Left lung (tissue), 10 donors: Measurements from ENCODE around the gene GAPVD1. TPM values are rescaled to one million over a fixed set of nuclear protein-coding genes. Genes with fewer than 3 reads are reported as not detected.

Experiments
- ATAC-seq: fragments of 200-7000 bp; cut with Tn5 transposase; one replicate; pipeline ENCODE4 v1.9.1; 2020; ENCODE audit warnings: moderate library complexity
- DNase-seq, 4 donors: peaks; one replicate each; pipeline ENCODE4 v3.0.0-alpha.2; 2013 to 2020
- H3K27ac ChIP-seq, 2 donors: fragments of 200-600 bp; sonication (generic) in 1 of 2; one replicate each; pipeline versions ENCODE4 v1.5.0 to v1.8.0; 2020 to 2021
- H3K27me3 ChIP-seq, 2 donors: fragments of 200-600 bp; sonication (generic) in 1 of 2; one replicate each; pipeline versions ENCODE4 v1.5.0 to v1.8.0; 2020 to 2021
- H3K36me3 ChIP-seq, 2 donors: fragments of 200-600 bp; sonication (generic) in 1 of 2; one replicate each; pipeline versions ENCODE4 v1.5.0 to v1.8.0; 2020 to 2021
- H3K4me1 ChIP-seq, 2 donors: fragments of 200-600 bp; one replicate each; pipeline ENCODE4 v1.8.0; 2021
- H3K4me3 ChIP-seq, 2 donors: fragments of 200-600 bp; sonication (generic) in 1 of 2; one replicate each; pipeline versions ENCODE4 v1.5.0 to v1.8.0; 2020 to 2021; ENCODE audit warnings: mild to moderate bottlenecking in 1 of 2
- H3K9me3 ChIP-seq, 2 donors: fragments of 200-600 bp; sonication (generic) in 1 of 2; one replicate each; pipeline versions ENCODE4 v1.5.0 to v1.8.0; 2020 to 2021
- intact Hi-C, 2 donors: fragments of 100-400 bp; cut with DNase I; formaldehyde crosslinking; loops; one replicate each; pipeline versions ENCODE4 v1.11.2 to v1.14.2; 2022
- polyA plus RNA-seq, 6 donors: library from polyadenylated mRNA; unstranded; fragments of 120-200 nt; gene quantifications; one replicate each; pipeline ENCODE4 v1.2.1, GENCODE V29; 2013; ENCODE audit not compliant: insufficient read length in 6 of 6
- total RNA-seq, 2 donors: library from RNA; stranded (reverse); fragmentation: NEBNext Ultra II Directional; extraction: Animal tissue kit (Norgen Biotek cat#: 25700); gene quantifications; one replicate each; pipeline ENCODE4 v1.2.1, GENCODE V29; 2021
- TF ChIP-seq, protein P1 (sequence below), 2 donors: fragments of 200-600 bp; sonication (generic) in 1 of 2; IDR thresholded peaks; one replicate each; pipeline versions ENCODE4 v1.5.0 to v1.8.0; 2021; ENCODE audit warnings: antibody characterized with exemption in 2 of 2
- donor health status: DM: no; HTN: yes; CAD: no.
- donor health status: DM: no; HTN: no; CAD: no.

GAPVD1 gene
- total and polyA plus RNA-seq, 8 donors: 39.1 to 63.5 (median 44.2) TPM

DNA sequence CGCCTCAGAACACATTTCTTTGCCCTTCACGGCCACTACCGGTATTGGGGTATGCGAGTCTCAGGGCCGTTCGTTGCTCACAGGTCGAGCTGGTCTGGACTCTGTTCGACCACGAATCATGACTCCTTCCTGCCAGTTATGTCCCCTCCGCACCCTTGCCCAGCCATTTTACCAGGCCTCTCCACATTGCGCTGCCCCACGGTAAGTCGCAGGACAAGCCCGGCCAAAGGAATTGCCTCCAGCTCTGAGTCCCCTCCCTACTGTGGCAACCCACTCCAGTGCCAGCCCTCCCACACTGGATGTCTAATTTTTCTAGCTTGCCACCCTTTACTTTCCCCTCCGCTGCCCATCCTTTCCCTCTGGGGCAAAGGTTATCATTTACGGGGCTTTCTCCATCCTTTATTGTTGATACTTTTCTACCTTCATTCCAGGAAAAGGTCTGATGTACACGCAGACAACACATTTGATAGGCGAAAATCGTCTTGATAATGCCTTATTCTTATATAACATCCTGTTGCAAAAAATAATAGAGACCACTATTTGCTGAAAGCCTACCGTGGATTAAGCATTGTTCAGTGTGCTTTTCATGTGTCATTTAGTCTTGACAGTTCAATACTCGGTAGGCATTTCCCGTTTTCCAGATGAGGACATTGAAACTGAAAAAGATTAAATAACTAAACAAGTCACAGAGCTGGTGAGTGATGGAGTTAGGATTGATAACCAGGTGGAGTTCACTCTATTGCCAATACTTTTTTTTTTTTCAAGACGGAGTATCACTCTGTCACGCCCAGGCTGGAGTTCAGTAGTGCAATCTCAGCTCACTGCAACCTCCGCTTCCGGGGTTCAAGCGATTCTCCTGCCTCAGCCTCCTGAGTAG, 19.5 kb upstream of the GAPVD1 start:
- Histone ChIP-seq H3K27ac (peak overlapping the region; percentile 89 to 95), H3K27me3 (no peaks in the 10 kb centered on the region), H3K36me3 (peaks cover 6 to 31% of the 10 kb centered on the region in 2 donors), H3K4me1 (peaks cover 29 to 49% of the 10 kb centered on the region in 2 donors), H3K4me3 (peak overlapping the region; percentile 48 to 80), H3K9me3 (no peaks in the 10 kb centered on the region)
- DNase-seq (peak in 2 of 4 donors; percentile 43 to 76), ATAC-seq (peak; percentile 6)
- intact Hi-C loops: no loop called here
- TF ChIP-seq, protein P1, sequence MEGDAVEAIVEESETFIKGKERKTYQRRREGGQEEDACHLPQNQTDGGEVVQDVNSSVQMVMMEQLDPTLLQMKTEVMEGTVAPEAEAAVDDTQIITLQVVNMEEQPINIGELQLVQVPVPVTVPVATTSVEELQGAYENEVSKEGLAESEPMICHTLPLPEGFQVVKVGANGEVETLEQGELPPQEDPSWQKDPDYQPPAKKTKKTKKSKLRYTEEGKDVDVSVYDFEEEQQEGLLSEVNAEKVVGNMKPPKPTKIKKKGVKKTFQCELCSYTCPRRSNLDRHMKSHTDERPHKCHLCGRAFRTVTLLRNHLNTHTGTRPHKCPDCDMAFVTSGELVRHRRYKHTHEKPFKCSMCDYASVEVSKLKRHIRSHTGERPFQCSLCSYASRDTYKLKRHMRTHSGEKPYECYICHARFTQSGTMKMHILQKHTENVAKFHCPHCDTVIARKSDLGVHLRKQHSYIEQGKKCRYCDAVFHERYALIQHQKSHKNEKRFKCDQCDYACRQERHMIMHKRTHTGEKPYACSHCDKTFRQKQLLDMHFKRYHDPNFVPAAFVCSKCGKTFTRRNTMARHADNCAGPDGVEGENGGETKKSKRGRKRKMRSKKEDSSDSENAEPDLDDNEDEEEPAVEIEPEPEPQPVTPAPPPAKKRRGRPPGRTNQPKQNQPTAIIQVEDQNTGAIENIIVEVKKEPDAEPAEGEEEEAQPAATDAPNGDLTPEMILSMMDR (IDR thresholded peaks at IDR 0.05): no peak

DNA sequence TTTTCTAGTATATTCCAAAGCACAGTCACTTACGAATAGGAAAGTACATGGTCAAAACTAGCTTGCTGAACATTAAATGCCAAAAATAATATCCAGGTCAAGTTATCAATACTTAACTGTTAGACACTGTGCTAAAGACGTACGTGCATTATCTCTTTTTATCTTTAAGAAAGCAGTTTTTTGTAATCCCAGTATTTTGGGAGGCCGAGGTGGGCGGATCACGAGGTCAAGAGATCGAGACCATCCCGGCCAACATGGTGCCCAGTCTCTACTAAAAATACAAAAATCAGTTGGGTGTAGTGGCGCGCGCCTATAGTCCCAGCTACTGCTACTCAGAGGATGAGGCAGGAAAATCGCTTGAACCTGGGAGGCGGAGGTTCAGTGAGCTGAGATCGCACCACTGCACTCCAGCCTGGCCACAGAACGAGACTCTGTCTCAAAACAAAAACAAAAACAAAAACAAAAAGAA, 17.8 kb upstream of the GAPVD1 start:
- ATAC-seq: no peak
- intact Hi-C loops: no loop called here

DNA sequence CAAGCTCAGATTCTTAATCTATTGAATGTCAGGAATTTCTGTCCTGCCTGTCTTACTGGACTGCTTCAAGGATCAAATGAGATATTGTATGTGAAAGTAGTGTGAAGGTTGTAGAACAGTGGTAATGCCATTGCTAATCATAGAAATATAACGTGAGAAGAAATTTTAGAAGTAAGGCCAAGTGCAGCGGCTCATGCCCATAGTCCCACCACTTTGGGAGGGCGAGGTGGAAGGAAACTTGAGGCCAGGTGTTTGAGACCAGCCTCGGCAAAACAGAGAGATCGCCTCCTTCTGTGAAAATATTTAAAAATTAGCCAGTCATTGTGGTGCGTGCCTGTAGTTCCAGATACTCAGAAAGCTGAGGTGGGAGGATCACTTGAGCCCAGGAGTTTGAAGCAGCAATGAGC, 15.4 kb upstream of the GAPVD1 start:
- H3K4me3 ChIP-seq: no peak overlapping the region
- DNase-seq: no peak
- H3K36me3 ChIP-seq: no peaks in the 10 kb centered on the region
- no peaks in the 10 kb centered on the region for H3K27me3 ChIP-seq
- intact Hi-C loops: no loop called here
- TF ChIP-seq, protein P1 (IDR thresholded peaks at IDR 0.05): no peak
- H3K4me1 ChIP-seq: peaks cover 7 to 23% of the 10 kb centered on the region in 2 donors
- no peak overlapping the region for H3K27ac ChIP-seq
- no peaks in the 10 kb centered on the region for H3K9me3 ChIP-seq
- no peak for ATAC-seq

More for the DNA sequence above, 17.8 kb upstream of the GAPVD1 start:
- H3K4me1 ChIP-seq: peaks cover 13 to 32% of the 10 kb centered on the region in 2 donors
- DNase-seq: no peak
- H3K36me3 ChIP-seq: peaks cover 0 to 13% of the 10 kb centered on the region in 2 donors
- H3K27ac ChIP-seq: peak overlapping the region in 1 of 2 donors; percentile 95
- H3K27me3 ChIP-seq: no peaks in the 10 kb centered on the region
- no peaks in the 10 kb centered on the region for H3K9me3 ChIP-seq
- no peak overlapping the region for H3K4me3 ChIP-seq
- TF ChIP-seq, protein P1 (IDR thresholded peaks at IDR 0.05): no peak

DNA sequence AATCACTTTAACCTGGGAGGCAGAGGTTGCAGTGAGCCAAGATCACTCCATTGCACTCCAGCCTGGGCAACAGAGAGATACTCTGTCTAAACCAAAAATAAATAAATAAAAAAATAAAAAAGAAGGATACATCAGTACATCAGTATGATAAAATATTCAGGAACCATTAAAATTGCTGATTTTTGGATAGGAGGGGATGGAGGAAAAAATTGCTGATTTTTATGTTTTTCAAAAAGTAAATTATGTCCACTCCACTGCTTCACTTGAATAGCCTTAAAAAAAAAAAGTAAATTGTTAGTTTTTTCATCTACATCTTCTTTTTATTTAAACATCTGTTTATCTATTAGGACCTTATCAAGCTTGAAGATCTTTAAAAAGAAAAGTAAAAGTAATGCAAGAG, 7.4 kb upstream of the GAPVD1 start:
- intact Hi-C loops: no loop called here
- TF ChIP-seq, protein P1 (IDR thresholded peaks at IDR 0.05): no peak
- H3K27me3 ChIP-seq: no peaks in the 10 kb centered on the region
- H3K27ac ChIP-seq: no peak overlapping the region
- no peaks in the 10 kb centered on the region for H3K36me3 ChIP-seq
- H3K9me3 ChIP-seq: no peaks in the 10 kb centered on the region
- peaks cover 0 to 15% of the 10 kb centered on the region in 2 donors for H3K4me1 ChIP-seq
- DNase-seq (no peak), ATAC-seq (no peak)
- no peak overlapping the region for H3K4me3 ChIP-seq

DNA sequence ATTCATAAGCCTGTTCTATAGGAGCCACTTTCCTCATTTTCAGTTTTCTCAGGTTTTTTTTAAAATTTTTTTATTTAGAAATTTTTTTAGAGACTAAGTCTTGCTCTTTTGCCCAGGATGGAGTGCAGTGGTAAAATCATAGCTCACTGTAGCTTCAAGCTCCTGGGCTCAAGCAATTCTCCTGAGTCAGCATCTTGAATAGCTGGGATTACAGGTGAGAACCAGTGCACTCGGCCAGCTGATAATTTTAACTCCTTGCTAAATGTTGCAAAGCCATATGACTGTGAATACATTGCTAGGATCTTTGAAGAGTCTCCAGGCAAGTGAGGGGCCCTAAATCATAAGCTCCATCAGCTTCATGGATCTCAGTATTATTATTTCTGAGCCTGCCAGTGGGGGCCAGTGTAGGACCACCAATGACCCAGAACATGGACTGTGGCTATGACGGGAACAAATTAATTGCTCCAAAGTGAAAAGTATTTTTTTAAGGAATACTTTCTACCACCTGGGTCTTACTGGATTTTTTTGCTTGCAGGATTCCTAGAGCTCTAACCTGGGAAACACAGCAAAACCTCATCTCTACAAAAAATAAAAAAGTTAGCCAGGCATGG, 5.7 kb upstream of the GAPVD1 start:
- no peak overlapping the region for H3K4me3 ChIP-seq
- ATAC-seq (peak; percentile 64), DNase-seq (peak in 1 of 4 donors; percentile 39)
- TF ChIP-seq, protein P1 (IDR thresholded peaks at IDR 0.05): no peak
- peaks cover 0 to 31% of the 10 kb centered on the region in 2 donors for H3K4me1 ChIP-seq
- intact Hi-C loops: no loop called here
- no peak overlapping the region for H3K27ac ChIP-seq
- no peaks in the 10 kb centered on the region for H3K27me3 ChIP-seq
- H3K36me3 ChIP-seq: no peaks in the 10 kb centered on the region
- no peaks in the 10 kb centered on the region for H3K9me3 ChIP-seq
